HG03460 (cell line): ENCODE measurements around the gene PRKCZ.

Source experiments
- ATAC-seq: cut with Tn5 transposase; IDR thresholded peaks from one replicate; pipeline ENCODE4 v1.9.1; 2021; ENCODE audit not compliant: unreplicated experiment

PRKCZ gene

GRCh38 chr1:2045468-2046173 lies 4.6 kb upstream of the PRKCZ start:
- ATAC-seq: no peak

DNA sequence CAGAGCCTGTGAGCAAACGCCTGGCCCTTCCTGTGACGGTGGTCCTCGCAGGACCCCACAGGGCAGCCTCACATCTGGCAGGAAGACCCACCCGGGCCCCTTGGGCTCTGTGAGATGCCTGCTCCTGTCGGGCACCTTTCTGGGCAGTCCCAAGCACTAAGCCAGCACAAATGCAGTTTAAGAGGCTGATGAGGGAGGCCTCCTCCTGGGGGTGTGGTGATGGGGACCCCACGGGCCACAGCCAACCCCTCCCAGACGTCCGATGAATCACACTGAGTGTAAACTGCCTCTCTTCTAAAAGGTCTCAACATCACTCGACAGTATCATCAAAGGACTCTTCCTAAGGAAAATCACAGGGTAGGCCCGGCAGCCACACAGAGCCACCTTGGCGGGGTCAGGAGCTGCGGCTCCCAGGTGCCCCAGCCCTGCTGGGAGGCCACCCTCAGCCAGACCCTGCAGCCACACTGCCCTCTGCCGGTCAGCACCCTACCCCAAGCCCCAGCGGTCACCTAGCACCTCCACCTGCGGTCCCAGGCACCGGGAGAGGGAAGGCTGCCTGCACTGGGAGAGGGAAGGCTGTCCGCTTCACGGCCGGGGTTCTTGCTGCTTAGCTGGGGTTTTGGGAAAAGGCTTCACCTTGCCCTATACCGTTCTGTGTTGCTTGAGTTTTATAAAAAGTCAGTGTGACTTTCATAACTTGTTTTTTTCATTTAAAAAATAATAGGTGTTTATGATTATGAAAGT lies 3.9 kb upstream of the PRKCZ start:
- no peak for ATAC-seq

DNA sequence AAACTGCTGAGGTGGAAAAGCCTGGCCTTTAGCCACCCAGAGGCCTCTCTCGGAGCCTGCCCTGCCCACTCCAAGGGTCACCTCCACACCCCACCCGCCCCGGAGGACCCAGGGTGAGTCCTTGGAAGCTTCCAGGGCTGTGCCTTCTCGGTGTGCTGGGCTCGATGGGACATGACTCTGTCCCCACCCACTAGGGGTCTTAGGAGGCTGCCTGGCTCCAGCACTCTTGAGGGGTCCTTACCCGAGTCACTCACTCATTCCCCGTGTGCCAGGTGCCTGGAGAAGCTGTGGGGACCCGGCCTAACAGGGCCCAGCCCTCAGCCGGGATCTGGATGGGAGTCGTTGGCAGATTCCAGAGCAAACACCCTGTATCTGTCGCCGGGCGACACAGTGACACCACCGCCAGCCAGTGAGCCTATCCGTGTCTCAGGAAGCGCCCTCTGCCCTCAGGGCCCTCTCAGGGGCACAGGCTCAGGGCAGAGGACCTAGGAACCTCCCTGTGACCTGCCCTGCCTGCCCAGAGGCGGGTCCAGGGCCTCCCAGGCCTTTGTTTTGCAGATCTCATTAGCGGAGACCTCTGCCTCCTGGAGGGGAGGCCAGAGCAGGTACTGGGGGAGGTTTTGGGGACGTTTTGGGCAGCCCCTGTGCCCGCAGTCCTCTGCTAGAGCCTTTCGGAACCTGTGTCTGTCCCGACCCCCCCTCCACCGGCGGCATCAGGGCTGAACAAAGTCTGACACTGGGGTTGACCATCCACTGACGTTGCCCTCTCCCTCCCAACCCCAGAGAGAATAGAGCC lies 3.1 kb upstream of the PRKCZ start:
- ATAC-seq: no peak

DNA sequence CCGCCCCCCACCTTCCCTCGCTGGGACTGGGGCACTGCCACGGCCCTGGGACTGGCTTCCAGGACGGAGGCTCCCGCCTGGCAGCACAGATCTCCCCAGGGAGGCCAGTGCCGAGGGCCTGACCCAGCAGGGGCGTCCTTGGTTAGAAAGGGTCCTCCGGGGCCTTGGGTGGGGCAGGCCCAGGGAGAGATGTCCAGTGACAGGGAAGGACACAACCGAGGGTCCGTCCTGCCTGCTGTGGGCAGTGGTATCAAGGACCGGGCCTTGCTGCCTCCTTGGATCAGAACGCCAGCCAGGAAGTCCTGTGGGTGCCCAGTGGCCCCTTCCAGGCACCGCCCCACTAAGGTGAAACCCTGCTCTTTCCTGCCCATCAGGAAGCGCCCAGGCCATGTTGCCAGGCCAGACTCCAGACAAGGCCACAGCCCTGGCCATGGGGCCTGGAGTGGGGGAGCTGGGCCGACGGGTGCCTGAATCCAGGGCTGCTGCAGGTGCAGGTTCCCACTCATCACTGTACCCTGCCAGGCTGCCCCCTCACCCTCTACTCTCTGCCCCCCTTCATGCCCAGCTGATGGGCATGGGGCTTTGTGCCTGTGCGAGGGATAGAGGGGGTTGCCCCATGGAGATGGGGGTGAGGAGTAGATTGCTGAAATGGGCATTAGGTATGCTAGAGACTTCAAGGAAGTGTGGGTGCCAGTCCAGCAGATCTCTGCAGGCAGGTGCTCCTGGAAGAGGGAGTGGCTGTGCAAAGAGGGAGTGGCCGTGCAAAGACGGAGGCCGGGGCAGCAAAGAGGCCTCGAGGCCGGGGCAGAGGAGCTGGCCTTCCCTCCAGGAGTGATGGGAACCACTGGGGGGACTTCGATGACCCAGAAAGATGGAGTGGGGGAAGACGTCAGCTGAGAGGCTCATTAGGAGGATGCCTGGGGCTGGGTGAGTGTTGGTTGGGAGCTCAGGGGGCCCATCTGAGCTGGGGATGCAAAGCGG lies 2.2 kb upstream of the PRKCZ start:
- ATAC-seq: no peak

DNA sequence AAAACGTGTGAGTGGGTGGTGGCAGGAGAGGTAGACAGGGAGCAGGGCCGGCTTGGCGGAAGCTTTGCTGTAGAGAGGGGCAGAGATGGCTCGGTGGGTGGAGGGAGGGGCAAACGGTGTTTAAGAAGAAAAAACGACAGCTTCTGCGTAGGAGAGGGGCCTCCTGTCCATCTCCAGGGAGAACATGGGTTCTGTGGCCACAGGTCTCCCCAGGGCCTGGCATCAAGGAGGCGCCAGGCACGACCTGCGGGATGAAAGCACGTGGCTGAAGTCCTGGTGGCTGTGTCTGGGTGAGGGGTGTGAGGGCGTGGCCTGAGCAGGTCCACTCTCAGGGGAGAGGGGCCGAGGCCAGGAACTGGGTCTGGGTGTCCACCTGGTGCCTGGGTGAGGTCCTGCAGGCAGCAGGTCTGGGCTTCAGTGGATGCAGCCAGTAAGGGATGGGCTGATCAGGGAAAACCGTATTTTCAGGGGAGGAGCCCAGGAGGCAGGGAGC lies 940 bp upstream of the PRKCZ start:
- no peak for ATAC-seq

- ATAC-seq: no peak
Observed at GRCh38 chr1:2050461-2050792, 216 bp downstream of the PRKCZ start.

- no peak for ATAC-seq
Observed at GRCh38 chr1:2050793-2051682, 827 bp downstream of the PRKCZ start.

- ATAC-seq: no peak
Observed at GRCh38 chr1:2052054-2052679, 2.0 kb downstream of the PRKCZ start.

- no peak for ATAC-seq
Observed at GRCh38 chr1:2052756-2053155, 2.5 kb downstream of the PRKCZ start.

- no peak for ATAC-seq
Observed at GRCh38 chr1:2053217-2053616, 3.0 kb downstream of the PRKCZ start.

GRCh38 chr1:2053784-2054376 lies 3.7 kb downstream of the PRKCZ start:
- ATAC-seq: no peak

GRCh38 chr1:2054560-2054959 lies 4.3 kb downstream of the PRKCZ start:
- no peak for ATAC-seq

DNA sequence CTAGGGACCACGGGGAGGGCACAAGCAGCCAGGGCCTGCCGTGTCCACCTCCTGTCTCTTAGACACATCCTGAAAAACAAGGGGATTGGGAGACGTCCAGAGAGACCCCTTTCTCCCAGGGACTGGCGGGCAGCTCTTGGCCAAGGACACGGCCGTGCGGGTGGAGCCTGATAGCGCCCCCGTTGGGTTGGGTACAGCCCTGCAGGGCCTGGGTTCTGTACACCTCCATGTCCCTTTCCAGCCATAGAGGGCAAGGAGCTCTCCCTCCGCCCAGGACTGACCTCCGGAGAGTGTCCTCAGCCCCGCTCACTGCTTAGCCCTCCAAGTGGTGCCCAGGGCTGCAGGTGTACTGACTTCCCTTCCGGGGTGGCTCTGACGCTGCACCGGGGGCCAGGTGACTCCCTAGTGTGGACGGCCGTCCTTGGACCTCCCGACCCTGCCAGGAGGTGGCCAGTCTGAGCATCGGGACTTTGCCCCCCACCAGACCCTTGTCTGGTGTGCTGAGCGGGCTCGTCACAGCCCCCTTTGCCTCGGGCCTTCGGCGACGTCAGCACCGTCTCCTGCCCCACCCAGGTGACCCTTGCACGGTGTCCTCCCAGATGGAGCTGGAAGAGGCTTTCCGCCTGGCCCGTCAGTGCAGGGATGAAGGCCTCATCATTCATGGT lies 5.8 kb downstream of the PRKCZ start:
- no peak for ATAC-seq

DNA sequence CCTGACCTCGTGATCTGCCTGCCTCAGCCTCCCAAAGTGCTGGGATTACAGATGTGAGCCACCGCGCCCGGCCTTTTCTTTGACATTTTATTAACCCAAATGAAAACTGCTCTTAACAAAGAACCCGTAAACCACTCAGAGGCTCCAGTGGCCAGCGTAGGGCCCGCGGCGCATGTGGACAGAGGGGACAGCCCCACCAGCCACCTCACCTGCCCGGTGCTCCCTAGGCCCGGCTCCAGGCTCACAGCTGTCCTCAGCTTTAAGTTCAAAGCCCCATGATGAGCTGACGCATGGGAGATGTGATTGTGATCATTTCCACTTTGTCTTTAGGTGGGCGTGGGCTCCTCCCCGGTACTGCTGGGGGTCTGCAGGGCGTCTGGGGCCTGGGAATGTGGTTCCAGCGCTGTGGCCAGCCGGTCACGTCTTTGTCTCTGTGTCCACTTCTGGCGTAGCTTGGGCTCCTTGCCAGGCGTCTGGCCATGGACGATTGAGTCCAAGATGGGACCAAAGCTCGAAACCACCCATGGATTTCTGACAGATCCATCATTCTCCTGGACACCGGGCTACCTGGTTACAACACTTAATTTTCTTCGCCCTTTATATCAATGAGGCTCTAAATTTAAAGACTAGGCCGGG lies 6.9 kb downstream of the PRKCZ start:
- ATAC-seq: no peak

DNA sequence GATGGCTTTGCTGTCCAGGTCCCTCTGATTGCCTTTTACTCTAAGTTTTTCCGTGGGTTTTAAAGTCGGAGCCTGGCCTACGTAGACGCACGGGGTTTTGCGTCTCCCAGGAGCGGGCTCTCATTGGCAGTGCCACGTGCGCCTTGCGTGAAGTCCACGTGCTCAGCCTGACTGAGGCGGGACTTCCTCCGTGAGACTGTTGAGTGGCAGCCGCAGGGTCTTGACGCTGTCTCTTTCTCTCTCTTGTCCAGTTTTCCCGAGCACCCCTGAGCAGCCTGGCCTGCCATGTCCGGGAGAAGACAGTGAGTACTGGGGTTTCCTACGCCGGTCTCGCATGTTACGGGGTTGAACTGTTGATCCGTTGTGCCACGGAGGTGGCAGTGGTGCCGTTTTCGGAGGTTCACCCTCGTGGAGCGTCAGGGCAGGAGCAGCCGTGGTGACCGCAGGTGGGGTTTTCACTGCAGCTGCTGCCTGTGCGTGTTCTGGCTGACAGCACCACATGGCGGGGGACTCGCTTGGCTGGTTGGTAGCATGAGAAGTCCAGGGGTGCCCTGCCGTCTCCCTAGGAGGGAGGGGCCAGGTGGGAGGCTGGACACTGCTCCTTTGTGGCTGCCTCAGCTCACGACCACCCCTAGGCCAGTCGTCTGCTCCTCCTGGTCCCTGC lies 9.2 kb downstream of the PRKCZ start:
- ATAC-seq: no peak

DNA sequence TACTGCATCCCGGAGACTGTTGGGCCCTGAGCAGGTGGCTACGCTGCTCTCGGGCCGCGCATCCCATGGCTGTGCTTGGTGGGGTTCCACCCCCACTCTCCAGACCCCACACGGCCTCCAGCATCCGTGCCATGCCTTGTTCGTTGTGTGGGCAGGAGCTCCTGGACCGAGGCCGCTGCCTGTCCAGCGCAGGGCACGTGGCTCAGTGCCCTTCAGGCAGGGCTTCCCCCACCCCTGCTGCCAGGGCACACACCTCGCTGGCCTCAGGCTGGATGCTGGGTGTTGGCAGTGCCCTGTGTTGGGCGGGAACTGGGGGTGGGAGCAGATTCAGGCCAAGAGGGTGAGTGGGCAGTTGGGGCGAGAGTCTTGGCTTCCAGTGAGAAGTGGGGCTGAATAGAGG lies 9.9 kb downstream of the PRKCZ start:
- no peak for ATAC-seq

GRCh38 chr1:2060535-2060934 lies 10.3 kb downstream of the PRKCZ start:
- no peak for ATAC-seq
